ENCODE data around the gene NPTX1.
A peak's percentile ranks its signal among the peaks of the same experiment; 100 is the strongest.

Gene NPTX1

DNA sequence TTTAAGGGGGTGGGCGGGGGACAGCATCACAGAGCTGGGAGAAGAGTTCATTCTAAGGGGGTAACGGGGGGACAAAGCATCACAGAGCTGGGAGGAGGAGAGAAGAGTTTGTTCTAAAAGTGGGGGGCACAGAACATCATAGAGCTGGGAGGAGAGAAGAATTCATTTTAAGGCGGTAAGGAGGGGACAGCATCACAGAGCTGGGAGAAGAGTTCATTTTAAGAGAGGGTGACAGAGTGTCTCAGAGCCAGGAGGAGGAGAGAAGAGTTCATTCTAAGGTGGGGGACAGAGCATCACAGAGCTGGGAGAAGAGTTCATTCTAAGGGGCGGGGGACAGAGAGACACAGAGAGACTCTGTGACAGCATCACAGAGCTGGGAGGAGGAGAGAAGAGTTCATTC is 33.6 kb downstream of the NPTX1 start:
- DNase-seq = no peak

DNA sequence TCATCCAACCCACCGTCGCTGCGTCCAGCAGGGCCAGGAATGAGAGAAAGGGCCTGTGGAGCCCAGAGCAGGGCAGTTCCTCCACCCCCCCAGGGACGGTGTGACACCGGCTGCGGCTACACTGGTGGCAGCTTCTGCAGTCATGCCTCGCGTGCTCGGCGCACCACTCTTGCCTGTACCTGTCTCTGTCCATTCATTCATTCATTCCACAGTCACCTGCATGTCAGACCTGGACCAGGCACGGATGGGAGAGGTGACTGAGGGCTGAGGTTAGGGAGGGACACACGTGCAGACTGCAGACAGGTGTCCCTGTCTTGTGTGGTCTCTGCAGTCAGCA is 34.1 kb downstream of the NPTX1 start:
- no peak for DNase-seq

DNA sequence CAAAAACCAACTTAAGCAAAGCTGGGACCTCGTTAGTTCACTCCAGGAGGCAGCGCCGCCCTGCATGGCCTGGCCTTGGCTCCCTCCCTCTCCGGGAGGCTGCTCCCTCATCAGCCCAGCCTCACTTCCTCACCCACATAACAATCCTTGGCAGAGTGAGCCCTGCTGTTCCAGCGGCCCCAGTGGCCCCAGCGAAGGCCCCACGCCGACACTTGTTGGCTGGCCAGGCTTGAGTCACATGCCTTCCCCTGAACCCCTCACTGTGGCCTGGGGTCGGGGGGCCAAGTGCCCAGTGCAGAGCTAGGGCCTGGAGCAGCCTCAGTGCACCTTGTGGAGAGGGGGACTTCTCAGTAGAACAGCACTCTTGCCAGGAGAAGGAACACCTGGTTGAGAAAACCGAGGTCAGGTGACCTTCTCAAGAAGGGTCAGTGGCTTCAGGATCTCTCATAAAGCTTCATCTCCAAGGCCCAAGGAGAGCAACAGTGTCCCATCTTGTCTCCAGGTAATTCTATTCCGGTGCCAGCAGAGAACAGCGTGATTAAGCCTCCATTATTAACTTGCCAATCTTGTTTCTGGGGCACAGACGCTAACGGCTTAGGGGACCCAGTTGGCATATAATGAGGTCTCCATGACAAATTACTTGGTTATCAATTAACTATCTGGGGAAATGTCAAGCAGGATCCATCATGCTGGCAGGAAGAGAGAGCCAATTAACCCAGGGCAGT is 34.6 kb downstream of the NPTX1 start:
- no peak for DNase-seq

DNA sequence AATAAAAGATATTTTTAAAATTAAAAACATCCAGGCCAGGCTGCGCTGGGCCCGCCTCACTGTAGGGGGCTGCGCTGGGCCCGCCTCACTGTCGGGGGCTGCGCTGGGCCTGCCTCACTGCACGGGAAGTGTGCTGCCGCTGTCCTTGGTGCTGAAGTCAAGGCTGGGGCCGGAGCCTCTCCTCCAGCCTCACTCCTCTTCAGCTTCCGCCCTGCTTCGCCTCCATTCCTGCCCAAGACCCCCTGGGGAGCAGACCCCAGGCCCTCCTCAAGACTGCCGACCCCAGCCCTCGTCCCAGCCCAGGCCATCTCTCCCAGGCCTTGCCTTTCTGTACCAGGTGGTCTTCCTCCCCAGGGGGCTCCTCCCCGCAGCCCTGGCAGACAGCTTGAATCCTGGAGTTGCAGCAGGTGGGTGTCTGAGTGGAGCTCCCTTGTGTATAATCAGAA is 35.3 kb downstream of the NPTX1 start:
- peak; percentile 47 for DNase-seq

GRCh38 chr17:80439499-80439898 is 36.9 kb downstream of the NPTX1 start:
- DNase-seq = no peak

DNA sequence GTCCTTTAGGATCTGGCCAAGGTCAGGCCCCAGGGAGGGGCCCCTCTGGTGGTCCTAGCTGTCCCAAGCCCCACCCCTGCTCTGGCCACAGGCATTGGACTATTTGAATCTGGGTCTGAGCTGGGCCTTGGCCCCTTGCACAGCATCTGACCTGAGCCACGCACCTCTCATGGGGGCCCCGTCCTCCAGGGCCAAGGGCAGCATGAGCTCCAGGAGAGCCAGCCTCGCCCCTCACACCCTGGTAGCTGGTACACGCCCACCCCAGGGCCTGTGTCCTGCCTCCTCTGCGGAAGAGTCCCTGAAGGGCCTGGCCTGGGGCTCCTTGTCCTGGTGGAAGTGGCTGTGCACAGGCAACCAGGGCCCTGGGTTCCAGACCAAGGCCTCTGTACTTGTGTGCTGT is 37.6 kb downstream of the NPTX1 start:
- no peak for DNase-seq

DNA sequence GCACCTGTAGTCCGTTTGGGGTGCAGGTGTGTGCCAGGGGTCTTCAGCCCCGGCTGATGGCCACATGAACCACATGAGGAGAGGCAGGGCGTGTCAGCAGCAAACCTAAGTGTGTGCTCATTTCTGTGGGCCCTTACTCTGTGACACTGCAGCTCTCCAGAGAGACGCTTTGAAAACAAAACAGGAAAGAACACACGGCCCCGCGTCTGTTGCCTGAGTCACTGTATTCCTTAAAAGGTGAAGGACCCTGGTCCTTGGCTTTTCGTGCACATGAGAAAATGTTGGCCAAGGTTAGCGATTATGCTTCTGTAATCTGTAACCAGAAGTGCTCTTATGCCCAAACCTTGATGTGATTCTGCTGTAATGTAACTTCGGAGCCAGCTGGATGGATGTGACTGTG is 38.9 kb downstream of the NPTX1 start:
- no peak for DNase-seq

DNA sequence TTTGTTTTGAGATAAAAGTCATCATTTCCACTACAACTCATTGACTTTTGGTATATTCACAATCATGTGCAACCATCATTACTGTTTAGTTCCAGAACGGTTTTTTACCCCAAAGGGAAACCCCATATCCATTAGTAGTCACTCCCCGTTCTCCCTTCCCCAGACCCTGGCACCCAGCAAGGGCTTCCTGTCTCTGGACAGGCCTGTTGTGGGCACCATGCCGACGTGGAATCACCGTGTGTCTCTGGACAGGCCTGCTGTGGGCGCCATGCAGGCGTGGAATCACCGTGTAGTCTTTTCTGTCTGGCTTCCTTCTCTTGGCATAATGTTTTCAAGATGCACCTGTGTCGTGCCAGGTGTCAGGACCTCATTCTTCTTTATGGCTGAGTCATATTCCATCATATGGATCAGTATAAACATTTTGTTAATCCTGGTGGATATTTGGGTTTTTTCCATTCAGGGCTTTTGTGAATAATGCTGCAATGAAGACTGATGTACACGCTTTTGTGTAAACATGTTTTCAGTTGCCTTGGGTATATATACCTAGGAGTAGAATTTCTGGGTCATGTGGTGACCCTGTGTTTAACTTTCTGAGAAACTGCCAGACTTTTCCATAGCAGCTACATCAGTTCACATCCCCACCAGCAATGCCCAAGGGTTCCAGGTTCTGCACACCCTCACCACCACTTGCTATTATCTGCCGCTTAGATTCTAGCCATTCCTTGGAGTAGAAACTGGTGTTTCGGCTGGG is 42.3 kb downstream of the NPTX1 start:
- no peak for DNase-seq

GRCh38 chr17:80432961-80433550 is 43.4 kb downstream of the NPTX1 start:
- no peak for DNase-seq

GRCh38 chr17:80432350-80432955 is 44.0 kb downstream of the NPTX1 start:
- no peak for DNase-seq

DNA sequence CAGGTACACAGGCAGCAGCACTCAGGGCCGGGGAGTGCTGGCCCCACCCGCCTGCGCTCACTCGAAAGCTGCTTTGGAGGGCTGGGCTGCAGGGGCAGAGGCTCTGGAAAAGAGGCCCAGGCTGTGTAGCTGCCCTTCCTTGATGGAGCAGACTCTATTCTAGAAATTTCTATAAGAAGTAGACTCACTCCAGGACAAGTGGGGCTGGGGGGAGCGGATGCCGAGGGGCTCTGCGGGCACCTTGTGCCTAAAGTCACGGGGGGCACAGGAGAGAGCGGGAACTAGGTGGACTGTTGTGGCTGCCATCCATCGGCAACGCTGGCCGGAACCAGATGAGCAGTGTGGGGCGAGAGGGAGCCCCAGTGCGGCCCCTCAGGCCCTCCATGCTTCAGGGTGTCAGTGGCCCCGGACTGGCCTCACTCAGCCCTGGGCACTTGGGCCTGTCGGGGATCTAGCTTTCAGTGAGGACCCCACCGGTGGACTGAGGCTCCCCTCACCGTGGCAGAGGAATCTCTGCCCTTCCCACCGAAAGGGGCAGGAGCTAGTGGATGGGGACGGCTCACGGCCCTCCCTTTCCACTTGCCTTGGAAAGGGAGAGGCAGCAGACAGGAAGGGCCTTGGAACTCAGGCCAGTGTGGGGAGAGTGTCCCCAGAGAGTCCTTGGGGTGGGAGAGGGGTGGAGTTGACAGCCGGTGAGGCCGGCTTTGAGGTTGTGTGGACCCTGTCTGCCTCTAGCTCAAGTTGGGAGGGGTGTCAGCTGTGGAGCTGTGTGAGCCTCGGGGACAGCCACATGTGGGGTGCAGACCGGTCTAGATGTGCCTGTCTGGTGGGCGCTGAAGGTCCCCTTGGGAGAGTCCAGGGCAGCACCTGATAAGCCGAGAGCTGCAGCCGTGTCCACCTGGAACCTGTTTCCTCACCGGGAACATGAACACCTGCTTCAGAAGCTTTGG is 44.9 kb downstream of the NPTX1 start:
- no peak for DNase-seq

DNA sequence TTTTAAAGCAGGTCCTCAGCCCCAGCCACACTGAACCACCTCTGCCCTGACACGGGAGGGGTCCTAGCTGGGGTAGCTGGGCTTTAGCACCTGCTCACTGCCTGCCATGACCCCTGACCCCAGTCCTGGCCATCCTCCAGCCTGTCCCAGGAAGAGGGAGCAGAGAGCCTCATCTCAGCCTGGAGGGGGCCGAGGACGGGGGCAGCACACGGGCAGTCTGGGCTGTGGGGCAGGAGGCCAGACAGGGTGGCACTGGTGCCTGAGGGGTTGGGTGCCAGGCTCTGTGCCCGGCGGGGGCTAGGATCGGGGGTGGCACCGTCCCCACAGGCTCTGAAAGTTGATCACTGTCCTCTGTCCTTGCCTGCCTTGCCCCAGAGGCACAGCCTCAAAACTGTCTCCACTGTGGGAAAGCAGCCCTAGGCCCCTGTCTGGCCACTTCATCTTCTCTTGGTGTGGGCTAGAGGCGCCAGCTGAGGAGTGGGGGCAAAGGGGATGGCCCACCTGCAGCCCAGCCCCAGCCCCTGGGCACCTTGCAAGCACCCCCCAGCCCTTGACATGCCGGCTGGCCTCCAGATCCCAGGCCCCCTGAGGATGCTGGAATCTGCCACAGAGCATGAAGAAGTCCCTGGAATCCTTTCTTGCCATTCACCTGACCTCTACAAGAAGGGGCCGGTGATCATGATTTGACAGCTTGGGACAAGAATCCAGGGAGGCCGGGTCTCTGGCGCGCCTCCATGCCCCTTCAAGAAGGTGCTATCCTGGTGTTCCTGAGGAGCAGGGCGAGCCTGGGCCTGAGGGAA is 45.8 kb downstream of the NPTX1 start:
- no peak for DNase-seq

GRCh38 chr17:80429356-80430275 is 46.8 kb downstream of the NPTX1 start:
- no peak for DNase-seq

DNA sequence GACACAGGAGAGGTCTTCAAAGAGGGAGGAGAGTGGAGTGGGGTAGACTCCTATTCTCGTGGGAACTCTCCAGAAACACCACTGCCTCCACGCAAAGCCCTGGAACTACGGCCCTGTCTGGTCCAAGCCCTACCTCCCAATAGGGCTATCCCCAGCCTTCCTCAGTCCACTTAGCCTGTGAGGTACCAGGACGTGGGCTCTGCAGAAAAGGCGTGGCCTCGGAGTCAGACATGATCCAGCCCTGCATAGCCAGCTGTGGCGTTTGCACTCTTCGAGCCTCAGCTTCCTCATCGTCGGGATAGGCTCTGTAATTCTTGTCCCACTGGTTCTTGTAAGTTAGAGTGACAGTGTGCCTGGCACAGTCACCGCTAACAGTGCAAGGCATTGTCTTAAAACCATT is 47.6 kb downstream of the NPTX1 start:
- DNase-seq = no peak

GRCh38 chr17:80428363-80428762 is 48.0 kb downstream of the NPTX1 start:
- no peak for DNase-seq

DNA sequence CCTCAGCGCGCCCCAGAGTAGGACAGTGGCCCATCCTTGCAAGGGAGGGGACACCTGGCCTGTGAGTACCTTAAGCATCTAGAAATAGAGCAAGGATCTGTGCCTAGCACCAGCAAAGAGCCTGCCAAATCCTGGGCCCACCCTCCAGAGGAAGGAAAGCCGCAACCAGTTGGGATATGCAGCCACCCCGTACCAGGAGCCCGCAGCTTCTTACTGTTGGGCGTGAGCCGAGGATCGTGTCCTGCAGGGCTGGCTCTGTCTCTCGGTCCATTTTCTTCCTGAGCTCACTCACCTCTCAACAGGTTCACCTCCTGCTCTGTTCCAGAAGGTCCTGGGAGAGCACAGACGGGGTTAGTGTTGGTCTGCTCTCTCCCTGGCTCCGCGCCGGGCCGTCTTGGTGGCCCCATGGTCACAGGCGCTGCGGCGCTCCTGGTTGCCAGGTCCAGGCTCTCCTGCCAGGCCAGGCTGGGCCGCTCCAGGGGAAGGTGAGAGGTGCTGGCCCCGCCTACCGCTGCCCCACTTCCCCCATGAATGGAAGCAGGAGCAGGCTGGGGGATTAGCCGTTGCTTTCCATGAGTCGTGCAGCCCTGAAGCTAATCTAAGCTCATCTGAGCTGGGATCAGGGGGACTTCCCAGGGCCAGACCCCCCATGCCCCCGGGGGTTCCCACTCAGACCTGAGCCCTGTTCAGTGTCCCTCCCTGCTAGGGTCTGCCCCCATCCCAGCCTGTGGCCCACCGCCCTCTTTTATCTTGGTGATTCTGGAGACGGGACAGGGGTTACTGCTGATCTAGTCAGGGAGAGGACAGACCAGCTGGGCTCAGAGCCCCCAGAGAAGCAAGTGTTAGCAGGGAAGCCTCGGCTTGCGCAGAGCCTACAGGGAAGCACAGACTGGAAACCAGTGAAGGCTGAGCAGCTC is 48.8 kb downstream of the NPTX1 start:
- no peak for DNase-seq

- peak; percentile 59 for DNase-seq
These were observed 49.6 kb downstream of the NPTX1 start for GRCh38 chr17:80426671-80427326.

DNA sequence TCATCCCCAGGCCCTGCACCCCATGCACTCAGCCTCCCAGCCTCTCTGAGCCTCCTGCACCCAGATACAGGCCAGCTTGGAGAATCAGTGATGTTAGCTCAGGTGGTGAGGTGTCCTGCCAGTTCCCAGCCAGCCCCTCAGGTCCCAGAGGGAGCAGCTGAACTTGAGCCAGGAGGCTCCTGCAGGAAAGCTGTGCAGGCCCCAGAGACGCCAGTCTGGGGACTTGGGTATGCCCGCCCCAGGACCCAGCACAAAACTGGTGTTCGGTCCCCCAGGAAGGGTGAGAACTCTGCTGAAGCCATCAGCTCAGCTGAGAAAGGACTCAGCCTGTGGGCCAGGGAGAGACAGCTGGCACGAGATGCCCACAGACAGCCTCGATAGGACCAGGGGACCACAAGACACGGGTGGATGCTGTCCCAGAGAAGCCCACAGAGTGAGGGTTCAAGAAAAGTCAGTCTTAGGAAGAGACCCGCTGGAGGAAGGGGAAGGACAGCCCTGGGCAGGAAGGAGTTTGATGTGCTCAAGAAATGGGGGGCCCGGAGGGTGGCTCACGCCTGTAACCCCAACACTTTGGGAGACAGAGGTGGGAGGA is 50.5 kb downstream of the NPTX1 start:
- DNase-seq = no peak
